Psoas muscle (tissue), 8 donors: ENCODE results near the gene TUFT1. TPM values are rescaled to one million over a fixed set of nuclear protein-coding genes. Genes with fewer than 3 reads are reported as not detected.

Experiments used
- ATAC-seq, 4 donors: fragments of 200-7000 bp; cut with Tn5 transposase; one replicate each; pipeline ENCODE4 v1.9.1; 2020; ENCODE audit warnings: moderate library complexity in 3 of 4, mild to moderate bottlenecking in 2 of 4
- DNase-seq, 2 donors: peaks; one replicate each; pipeline ENCODE4 v3.0.0-alpha.2; 2020
- H3K27ac ChIP-seq: fragments of 200-600 bp; one replicate; pipeline ENCODE4 v1.8.0; 2022
- H3K27me3 ChIP-seq, 3 donors: fragments of 200-600 bp in 1 of 3; one replicate each; pipeline versions ENCODE4 v1.6.1 to v1.8.0; 2013 to 2022; ENCODE audit warnings: low read length in 2 of 3, mild to moderate bottlenecking in 2 of 3, moderate library complexity in 1 of 3; ENCODE audit not compliant: insufficient read depth in 3 of 3
- H3K36me3 ChIP-seq, 2 donors: fragments of 200-600 bp in 1 of 2; one replicate each; pipeline versions ENCODE4 v1.6.1 to v1.8.0; 2013 to 2022; ENCODE audit warnings: low read depth in 1 of 2, mild to moderate bottlenecking in 1 of 2, moderate library complexity in 1 of 2; ENCODE audit not compliant: insufficient read depth in 1 of 2
- H3K4me1 ChIP-seq: fragments of 200-600 bp; one replicate; pipeline ENCODE4 v1.8.0; 2022
- H3K4me3 ChIP-seq: fragments of 200-600 bp; one replicate; pipeline ENCODE4 v1.8.0; 2022; ENCODE audit warnings: mild to moderate bottlenecking
- H3K9me3 ChIP-seq: fragments of 200-600 bp; one replicate; pipeline ENCODE4 v1.8.0; 2022
- CTCF ChIP-seq: fragments of 200-600 bp; IDR thresholded peaks from one replicate; pipeline ENCODE4 v1.8.0; 2022; ENCODE audit warnings: antibody characterized with exemption
- WGBS, 3 donors: extraction: QIAGEN DNeasy Blood & Tissue Kit; methylation state at CpG; one replicate each; pipeline versions ENCODE4 v1.1.6 to v1.1.7; 2013; 5-methylcytosine and 5-hydroxymethylcytosine counted together
- intact Hi-C, 2 donors: fragments of 100-400 bp; cut with DNase I; formaldehyde crosslinking; loops; one replicate each; pipeline versions ENCODE4 v1.11.0 to v1.14.2; 2022
- polyA plus RNA-seq, 3 donors: library from polyadenylated mRNA; stranded (reverse); fragments of 200-250 nt; gene quantifications; one replicate each; pipeline ENCODE4 v1.2.3, GENCODE V29; 2013
- total RNA-seq, 4 donors: library from RNA; stranded (reverse); fragmentation: NEBNext Ultra II Directional in 2 of 4; extraction: Animal tissue kit (Norgen Biotek cat#: 25700) in 2 of 4; gene quantifications; one replicate each; pipeline versions ENCODE4 v1.2.1 to v1.2.4, GENCODE V29; 2021 to 2023
- donor health status: healthy with polysubstance abuse.
- donor health status: DM: no; HTN: no; CAD: no; lungs with moderate emphysema.
- donor health status: Bipolar disorder and iron deficiency.
- donor health status: healthy.
- donor health status: DM: yes; HTN: yes; CAD: no.
- donor health status: DM: no; HTN: no; CAD: no.
- donor health status: DM: no; HTN: no; CAD: no.
- donor health status: DM: yes; HTN: yes; CAD: no.

The TUFT1 gene
- total and polyA plus RNA-seq, 7 donors, result 0.86 to 5.3 (median 1.2) TPM

DNA sequence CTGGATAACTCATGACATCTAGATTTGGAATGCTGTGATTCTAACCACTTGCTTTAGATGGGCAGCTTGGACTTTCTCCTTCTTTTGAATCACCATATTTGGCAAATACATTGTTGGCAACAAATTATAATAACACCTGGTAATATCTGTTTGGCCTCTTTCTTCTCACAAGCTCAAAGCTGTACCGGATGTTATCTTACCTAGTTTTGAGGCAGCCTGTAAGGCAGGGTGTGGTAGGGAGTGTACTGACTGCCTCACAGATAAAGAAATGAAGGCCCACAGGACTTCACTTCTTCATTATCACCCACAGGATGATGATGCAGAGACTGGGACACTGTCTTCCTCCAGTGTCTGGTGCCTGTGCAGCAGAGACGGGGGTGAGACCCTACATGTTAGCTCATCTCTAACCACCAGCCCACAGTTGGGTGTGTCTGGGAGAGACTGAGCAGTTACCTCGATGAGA is 28.5 kb downstream of the TUFT1 start:
- H3K4me3 ChIP-seq, result no peak overlapping the region
- no peaks in the 10 kb centered on the region for H3K9me3 ChIP-seq
- 78 to 82% (median 80%) methylated on average over 3 of the region's 3 CpGs for WGBS, 3 donors
- no peak for TF ChIP-seq CTCF
- H3K27me3 ChIP-seq, result no peaks in the 10 kb centered on the region
- intact Hi-C loops, result no loop called here
- ATAC-seq, result no peak
- no peaks in the 10 kb centered on the region for H3K4me1 ChIP-seq
- no peak overlapping the region for H3K27ac ChIP-seq
- H3K36me3 ChIP-seq, result peaks cover 0 to 10% of the 10 kb centered on the region in 2 donors
- no peak for DNase-seq

GRCh38 chr1:151570819-151571218 is 30.7 kb downstream of the TUFT1 start:
- Histone ChIP-seq H3K36me3 (peaks cover 0 to 19% of the 10 kb centered on the region in 2 donors), H3K4me3 (no peak overlapping the region), H3K9me3 (no peaks in the 10 kb centered on the region), H3K4me1 (no peaks in the 10 kb centered on the region), H3K27me3 (no peaks in the 10 kb centered on the region), H3K27ac (no peak overlapping the region)
- TF ChIP-seq CTCF, result no peak
- WGBS, 3 donors, result 65 to 94% (median 71%) methylated on average over 1 of the region's 1 CpG
- DNase-seq (no peak), ATAC-seq (no peak)
- intact Hi-C loops, result no loop called here

DNA sequence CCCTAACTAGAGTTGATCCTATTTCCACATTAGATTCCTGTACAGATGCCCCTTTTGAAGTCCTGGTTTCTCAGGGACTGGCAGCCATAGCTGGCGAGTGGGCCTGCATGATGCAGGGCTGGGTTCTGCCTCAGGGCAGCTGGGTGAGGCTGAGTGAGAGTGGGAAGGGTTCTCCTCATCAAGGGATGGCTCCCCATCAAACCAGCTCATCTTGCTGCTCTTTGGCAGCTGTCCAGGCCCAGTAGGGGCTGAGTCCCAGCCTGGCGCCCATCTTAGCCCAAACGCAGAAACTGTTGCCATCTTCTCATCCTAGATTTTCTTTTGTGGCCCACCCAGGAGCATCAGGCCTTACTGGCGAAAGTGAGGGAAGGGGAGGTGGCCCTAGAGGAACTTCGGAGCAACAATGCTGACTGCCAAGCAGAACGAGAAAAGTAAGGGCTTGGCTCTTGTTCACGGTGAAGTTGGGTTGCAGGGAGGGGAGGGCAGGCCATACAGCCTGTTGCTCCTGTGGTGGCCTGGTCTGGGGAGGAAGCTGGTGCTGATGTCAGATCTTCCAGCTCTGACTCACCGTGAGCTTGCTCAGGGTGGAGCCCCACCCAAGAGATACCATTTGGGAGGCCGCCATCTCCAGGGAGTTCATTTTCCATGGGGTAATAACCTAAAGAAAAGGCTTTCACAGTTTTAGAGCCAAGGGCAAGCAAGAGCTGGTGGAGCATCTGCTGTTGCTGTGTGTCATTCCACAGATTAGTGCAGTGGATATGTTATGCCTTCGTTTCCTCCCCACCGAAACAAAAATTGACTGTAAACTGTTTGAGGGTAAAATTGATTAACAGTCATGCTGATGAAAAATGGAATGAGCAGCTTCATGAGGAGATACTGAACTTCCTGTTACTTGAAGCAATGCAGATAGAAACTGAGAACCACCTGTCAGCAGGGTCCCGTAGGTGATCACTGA is 34.7 kb downstream of the TUFT1 start:
- Histone ChIP-seq H3K27me3 (no peaks in the 10 kb centered on the region), H3K4me1 (no peaks in the 10 kb centered on the region), H3K36me3 (peaks cover 0 to 17% of the 10 kb centered on the region in 2 donors), H3K4me3 (no peak overlapping the region), H3K9me3 (no peaks in the 10 kb centered on the region), H3K27ac (no peak overlapping the region)
- TF ChIP-seq CTCF, result no peak
- DNase-seq, result no peak
- WGBS, 3 donors, result 74 to 79% (median 79%) methylated on average over 12 of the region's 12 CpGs
- intact Hi-C loops, result no loop called here
- no peak for ATAC-seq

GRCh38 chr1:151577173-151577572 is 37.1 kb downstream of the TUFT1 start:
- Histone ChIP-seq H3K27ac (no peak overlapping the region), H3K4me1 (no peaks in the 10 kb centered on the region), H3K4me3 (no peak overlapping the region), H3K36me3 (peaks cover 0 to 17% of the 10 kb centered on the region in 2 donors), H3K27me3 (no peaks in the 10 kb centered on the region), H3K9me3 (no peaks in the 10 kb centered on the region)
- ATAC-seq (no peak), DNase-seq (no peak)
- intact Hi-C loops, result no loop called here
- 93 to 98% (median 98%) methylated on average over 2 of the region's 2 CpGs for WGBS, 3 donors
- TF ChIP-seq CTCF, result no peak
